Measurements from ENCODE around the gene TIMD4.

TIMD4 gene

GRCh38 chr5:156920861-156921431 lies 42.1 kb downstream of the TIMD4 start:
- DNase-seq: no peak

- no peak for DNase-seq
Observed at GRCh38 chr5:156920042-156920860, 42.8 kb downstream of the TIMD4 start.

- no peak for DNase-seq
Observed at GRCh38 chr5:156918311-156918845, 44.6 kb downstream of the TIMD4 start.

GRCh38 chr5:156914371-156914737 lies 48.7 kb downstream of the TIMD4 start:
- no peak for DNase-seq

GRCh38 chr5:156913719-156914370 lies 49.2 kb downstream of the TIMD4 start:
- peak; percentile 95 for DNase-seq

- DNase-seq: no peak
Observed at GRCh38 chr5:156913355-156913718, 49.7 kb downstream of the TIMD4 start.

- no peak for DNase-seq
Observed at GRCh38 chr5:156912869-156913268, 50.2 kb downstream of the TIMD4 start.

- no peak for DNase-seq
Observed at GRCh38 chr5:156909180-156909579, 53.8 kb downstream of the TIMD4 start.

GRCh38 chr5:156907667-156908066 lies 55.4 kb downstream of the TIMD4 start:
- no peak for DNase-seq

GRCh38 chr5:156906807-156907206 lies 56.2 kb downstream of the TIMD4 start:
- no peak for DNase-seq

- no peak for DNase-seq
Observed at GRCh38 chr5:156896546-156896945, 66.5 kb downstream of the TIMD4 start.

- DNase-seq: no peak
Observed at GRCh38 chr5:156893517-156893916, 69.5 kb downstream of the TIMD4 start.

GRCh38 chr5:156892864-156893263 lies 70.2 kb downstream of the TIMD4 start:
- no peak for DNase-seq

- peak; percentile 17 for DNase-seq
Observed at GRCh38 chr5:156892223-156892622, 70.8 kb downstream of the TIMD4 start.

GRCh38 chr5:156888520-156888919 lies 74.5 kb downstream of the TIMD4 start:
- DNase-seq: peak; percentile 79

GRCh38 chr5:156883316-156883875 lies 79.6 kb downstream of the TIMD4 start:
- peak; percentile 5 for DNase-seq

- DNase-seq: peak; percentile 77
Observed at GRCh38 chr5:156879665-156880285, 83.3 kb downstream of the TIMD4 start.

GRCh38 chr5:156871212-156871611 lies 91.8 kb downstream of the TIMD4 start:
- no peak for DNase-seq

- DNase-seq: no peak
Observed at GRCh38 chr5:156870498-156870839, 92.6 kb downstream of the TIMD4 start.
